HepG2 (cell line): Measurements from ENCODE around the gene KATNAL2. TPM values are rescaled to one million over a fixed set of nuclear protein-coding genes. Genes with fewer than 3 reads are reported as not detected.

ENCODE experiments used
- ATAC-seq: fragments of 200-7000 bp; cut with Tn5 transposase; 3 replicates; pipeline ENCODE4 v1.9.1; 2020; ENCODE audit warnings: mild to moderate bottlenecking, moderate library complexity
- BruUV-seq: library from RNA; stranded (reverse); fragments of 400-500 nt; replicated peaks from 2 replicates; lab custom pipeline; 2021; lab: Mats Ljungman, UMichigan
- CTCF ChIA-PET: fragments of 300-600 bp; formaldehyde crosslinking; extraction: SDS; loops from one replicate; lab custom pipeline; 2021; ENCODE audit warnings: low total read pairs, inconsistent platforms, low intra/inter-chr PET ratio; lab: Yijun Ruan, JAX
- POLR2A ChIA-PET: fragments of 350-600 bp; sonication (Branson Sonifier 250); formaldehyde crosslinking; loops from one replicate; lab custom pipeline; 2020; ENCODE audit warnings: antibody characterized with exemption, inconsistent platforms; lab: Yijun Ruan, JAX
- DNase-seq: peaks from one replicate; pipeline ENCODE4 v3.0.0-alpha.2; 2015; ENCODE audit warnings: low spot score
- FAIRE-seq: peaks from 3 replicates; lab custom pipeline; 2011; peaks lifted over from hg19 to GRCh38; lab: Jason Lieb, UNC
- H2AFZ ChIP-seq: one replicate; pipeline ENCODE4 v1.6.1; 2011; ENCODE audit warnings: low read length, inconsistent platforms
- H3K27ac ChIP-seq: fragments of 300-600 bp; 3 replicates; pipeline ENCODE4 v1.8.0; 2011; ENCODE audit warnings: mixed run types, mild to moderate bottlenecking, mixed read lengths, low read length, inconsistent platforms; ENCODE audit not compliant: insufficient read depth; ENCODE audit errors: extremely low read length
- H3K27me3 ChIP-seq, 2 experiments: fragments of 200-600 bp in 1 of 2; 2 replicates in 1 of 2; 3 replicates in 1 of 2; pipeline versions ENCODE4 v1.6.0 to v1.8.0; 2011; ENCODE audit warnings: low read length in 2 of 2, mild to moderate bottlenecking in 2 of 2, moderate library complexity in 2 of 2, inconsistent platforms in 1 of 2; ENCODE audit not compliant: insufficient read depth in 2 of 2, control insufficient read depth in 1 of 2
- H3K36me3 ChIP-seq, 2 experiments: fragments of 200-600 bp in 1 of 2; replicated peaks in 1 of 2; 2 replicates in 1 of 2; 3 replicates in 1 of 2; pipeline versions ENCODE4 v1.5.1 to v1.8.0; 2011; ENCODE audit warnings: low read length in 2 of 2, inconsistent platforms in 1 of 2; ENCODE audit not compliant: insufficient read depth in 2 of 2, control insufficient read depth in 1 of 2
- H3K4me1 ChIP-seq: 2 replicates; pipeline ENCODE4 v1.5.1; 2012; ENCODE audit warnings: low read length, inconsistent platforms; ENCODE audit not compliant: insufficient read depth
- H3K4me2 ChIP-seq: 2 replicates; pipeline ENCODE4 v1.6.0; 2011; ENCODE audit warnings: low read depth, low read length, inconsistent platforms
- H3K4me3 ChIP-seq, 3 experiments: fragments of 200-600 bp in 1 of 3; sonication (generic), shearing (Covaris generic) in 1 of 3; replicated peaks in 1 of 3; 2 replicates each; pipeline ENCODE4 v1.5.1; 2011 to 2016; ENCODE audit warnings: low read length in 3 of 3, inconsistent platforms in 2 of 3, low read depth in 2 of 3, mild to moderate bottlenecking in 2 of 3, control low read depth in 1 of 3, mixed read lengths in 1 of 3; ENCODE audit not compliant: insufficient read depth in 1 of 3
- H3K79me2 ChIP-seq: one replicate; pipeline ENCODE4 v1.6.1; 2011; ENCODE audit warnings: low read length, inconsistent platforms; ENCODE audit not compliant: insufficient read depth
- H3K9ac ChIP-seq: 2 replicates; pipeline ENCODE4 v1.6.0; 2011; ENCODE audit warnings: mild to moderate bottlenecking, low read depth, low read length, inconsistent platforms; ENCODE audit not compliant: insufficient read depth
- H3K9me3 ChIP-seq: 2 replicates; pipeline ENCODE4 v1.5.1; 2012; ENCODE audit warnings: mild to moderate bottlenecking, low read length
- H4K20me1 ChIP-seq: 2 replicates; pipeline ENCODE4 v1.6.0; 2011; ENCODE audit warnings: inconsistent platforms, mild to moderate bottlenecking, low read length, moderate library complexity; ENCODE audit not compliant: insufficient read depth
- DMAP1 ChIP-seq: IDR thresholded peaks from 2 replicates; pipeline ENCODE4 v1.6.1; 2016
- DNMT3B ChIP-seq: conservative IDR thresholded peaks from 2 replicates; pipeline ENCODE4 v1.6.1; 2016; ENCODE audit warnings: missing biosample characterization, control low read depth
- ETV5 ChIP-seq: IDR thresholded peaks from 2 replicates; pipeline ENCODE4 v1.6.1; 2018; ENCODE audit warnings: missing biosample characterization, missing genetic modification reagents, inconsistent platforms, borderline replicate concordance
- HNF4A ChIP-seq: sonication (generic); formaldehyde crosslinking; IDR thresholded peaks from 2 replicates; pipeline ENCODE4 v1.4.0; 2020; ENCODE audit warnings: missing genetic modification reagents
- POGZ ChIP-seq: sonication (generic); formaldehyde crosslinking; IDR thresholded peaks from 2 replicates; pipeline ENCODE4 v1.4.0; 2020; ENCODE audit warnings: mild to moderate bottlenecking, missing genetic modification reagents
- SIN3A ChIP-seq: IDR thresholded peaks from 2 replicates; pipeline ENCODE4 v1.6.1; 2011; ENCODE audit warnings: low read depth, mild to moderate bottlenecking, control low read depth, low read length, borderline replicate concordance
- USF2 ChIP-seq, 2 experiments: sonication (generic) in 1 of 2; formaldehyde crosslinking in 1 of 2; IDR thresholded peaks; 2 replicates each; pipeline versions ENCODE4 v1.5.1 to v1.6.1; 2011 to 2020; ENCODE audit warnings: borderline replicate concordance in 1 of 2, low read depth in 1 of 2, low read length in 1 of 2, mild to moderate bottlenecking in 1 of 2, missing genetic modification reagents in 1 of 2, moderate library complexity in 1 of 2
- ZFP1 ChIP-seq: IDR thresholded peaks from 2 replicates; pipeline ENCODE4 v1.6.1; 2016
- ZNF331 ChIP-seq: sonication (generic); formaldehyde crosslinking; IDR thresholded peaks from 2 replicates; pipeline ENCODE4 v1.4.0; 2020; ENCODE audit warnings: missing genetic modification reagents
- WGBS: methylation state at CpG from one replicate; pipeline ENCODE4 v1.1.6; 2017; ENCODE audit warnings: low lambda C conversion rate; 5-methylcytosine and 5-hydroxymethylcytosine counted together
- in situ Hi-C: cut with HindIII; loops from 2 replicates; pipeline ENCODE4 v1.10.0; 2017; ENCODE audit warnings: low pct_unique_long_range_greater_than_20kb; ENCODE audit not compliant: extremely low pct_ligation_motif_present
- intact Hi-C: fragments of 100-400 bp; cut with micrococcal nuclease; formaldehyde crosslinking; loops from one replicate; pipeline ENCODE4 v1.10.0; 2022; ENCODE audit not compliant: unreplicated experiment
- polyA plus RNA-seq, 8 experiments: library from polyadenylated mRNA; depleted of rRNA in 3 of 8; stranded (reverse) in 7 of 8; unstranded in 1 of 8; fragments of >200 nt; fragmentation: Illumina TruSeq in 4 of 8; extraction: Trizol in 4 of 8; gene quantifications; 2 replicates each; pipeline versions ENCODE4 v1.2.1 to v1.2.3, GENCODE V29; 2011 to 2016; ENCODE audit warnings: low read depth in 4 of 8, missing spikeins in 1 of 8, mixed read lengths in 1 of 8; ENCODE audit not compliant: insufficient read depth in 1 of 8
- total RNA-seq, 5 experiments: library from RNA; depleted of rRNA; stranded (reverse); fragments of >200 nt; fragmentation: Illumina TruSeq; extraction: Trizol; gene quantifications; 2 replicates each; pipeline ENCODE4 v1.2.3, GENCODE V29; 2016; ENCODE audit warnings: low read depth in 1 of 5
- TF ChIP-seq, protein P1 (sequence below): sonication (generic); formaldehyde crosslinking; IDR thresholded peaks from 2 replicates; pipeline ENCODE4 v1.4.0; 2020; ENCODE audit warnings: missing genetic modification reagents

Gene KATNAL2
- total and polyA plus RNA-seq, 2 of the 13 experiments (the other 11 are each of a cell fraction or from before 2014, with no cell fraction given), result not detected

GRCh38 chr18:47115205-47115604, 197.8 kb downstream of the KATNAL2 start:
- WGBS, result 89% methylated on average over 2 of the region's 2 CpGs
- Histone ChIP-seq H2AFZ (no peak overlapping the region), H3K9ac (no peak overlapping the region), H4K20me1 (no peaks in the 10 kb centered on the region), H3K79me2 (no peaks in the 10 kb centered on the region), H3K9me3 (no peaks in the 10 kb centered on the region), H3K4me2 (no peak overlapping the region), H3K27me3 (no peaks in the 10 kb centered on the region), H3K27ac (no peak overlapping the region), H3K4me3 (no peak overlapping the region), H3K36me3 (peaks cover 8 to 48% of the 10 kb centered on the region in 2 experiments)
- intact Hi-C loops, result no loop called here
- ATAC-seq (no peak), DNase-seq (no peak), FAIRE-seq (no peak)
- POLR2A ChIA-PET, result no interaction called here
- CTCF ChIA-PET, result no interaction called here
- TF ChIP-seq ZFP1 (CRISPR knock-in tag) (no peak), DMAP1 (CRISPR knock-in tag) (no peak), SIN3A (no peak), DNMT3B (no peak), POGZ (no peak), USF2 (IDR thresholded peaks at IDR 0.05; ENCODE audit: low read depth, low read length) (no peak), USF2 (CRISPR knock-in tag; IDR thresholded peaks at IDR 0.05; ENCODE audit: borderline replicate concordance) (no peak), HNF4A (CRISPR knock-in tag) (no peak), ETV5 (CRISPR knock-in tag) (no peak), ZNF331 (CRISPR knock-in tag) (no peak)
- TF ChIP-seq, protein P1, sequence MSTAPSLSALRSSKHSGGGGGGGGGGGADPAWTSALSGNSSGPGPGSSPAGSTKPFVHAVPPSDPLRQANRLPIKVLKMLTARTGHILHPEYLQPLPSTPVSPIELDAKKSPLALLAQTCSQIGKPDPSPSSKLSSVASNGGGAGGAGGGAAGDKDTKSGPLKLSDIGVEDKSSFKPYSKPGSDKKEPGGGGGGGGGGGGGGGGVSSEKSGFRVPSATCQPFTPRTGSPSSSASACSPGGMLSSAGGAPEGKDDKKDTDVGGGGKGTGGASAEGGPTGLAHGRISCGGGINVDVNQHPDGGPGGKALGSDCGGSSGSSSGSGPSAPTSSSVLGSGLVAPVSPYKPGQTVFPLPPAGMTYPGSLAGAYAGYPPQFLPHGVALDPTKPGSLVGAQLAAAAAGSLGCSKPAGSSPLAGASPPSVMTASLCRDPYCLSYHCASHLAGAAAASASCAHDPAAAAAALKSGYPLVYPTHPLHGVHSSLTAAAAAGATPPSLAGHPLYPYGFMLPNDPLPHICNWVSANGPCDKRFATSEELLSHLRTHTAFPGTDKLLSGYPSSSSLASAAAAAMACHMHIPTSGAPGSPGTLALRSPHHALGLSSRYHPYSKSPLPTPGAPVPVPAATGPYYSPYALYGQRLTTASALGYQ, result no peak
- TF ChIP-seq, all 625 proteins: peak for 0
- BruUV-seq, result no TSS peak
- in situ Hi-C loops, result no loop called here
- no peaks in the 10 kb centered on the region for H3K4me1 ChIP-seq
